HL-60/S4 treated with phorbol 12-myristate 13-acetate at 8.2 ng/mL for 4 days and 3 days (cell line): Measurements from ENCODE around the gene ERP27.

ENCODE experiments used
- in situ Hi-C: fragments of 300-500 bp; cut with MboI; formaldehyde crosslinking; loops from 2 replicates; pipeline ENCODE4 v1.15.0; 2022; ENCODE audit warnings: low sequenced_read_pairs

Gene ERP27

DNA sequence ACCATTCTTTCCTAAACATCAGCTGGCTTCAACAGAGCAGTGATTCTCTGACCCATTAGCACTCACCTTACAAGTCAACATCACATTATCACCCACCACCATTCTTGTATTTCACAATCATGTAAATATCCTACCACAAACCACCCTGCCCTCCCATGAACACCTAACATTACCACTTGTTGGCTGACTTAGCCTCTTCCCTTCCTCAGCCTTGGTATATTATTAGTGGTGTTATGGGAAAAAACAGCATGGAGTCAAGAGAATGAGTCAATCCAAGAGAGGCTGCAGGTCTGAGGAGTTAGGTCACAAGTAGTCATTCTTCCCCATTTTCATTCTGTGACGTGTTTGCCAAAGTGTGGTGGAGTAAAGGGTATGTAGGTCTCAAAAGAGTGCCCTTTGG, 30.4 kb downstream of the ERP27 start:
- in situ Hi-C loops, result no loop called here

DNA sequence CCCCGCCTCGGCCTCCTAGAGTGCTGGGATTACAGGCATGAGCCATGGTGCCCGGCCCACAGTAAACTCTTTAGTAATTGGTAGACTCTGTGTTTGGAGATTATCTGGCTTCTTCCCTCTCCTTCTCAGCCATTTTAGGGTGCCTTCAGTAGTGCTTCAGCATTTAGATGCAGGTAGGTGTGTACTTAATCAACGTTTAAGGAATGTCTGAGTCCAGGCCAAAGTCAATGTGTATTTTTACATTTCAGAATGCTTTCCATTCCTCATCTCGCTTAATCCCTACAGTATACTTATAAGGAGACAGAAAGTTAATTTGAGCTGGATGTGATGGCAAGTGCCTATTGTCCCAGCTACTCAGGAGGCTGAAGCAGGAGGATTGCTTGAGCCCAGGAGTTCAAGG, 32.2 kb downstream of the ERP27 start:
- in situ Hi-C loops, result no loop called here

GRCh38 chr12:14905269-14906004, 32.9 kb downstream of the ERP27 start:
- in situ Hi-C loops, result no loop called here

GRCh38 chr12:14904854-14905253, 33.5 kb downstream of the ERP27 start:
- in situ Hi-C loops, result no loop called here

GRCh38 chr12:14903386-14904098, 34.8 kb downstream of the ERP27 start:
- in situ Hi-C loops, result no loop called here

DNA sequence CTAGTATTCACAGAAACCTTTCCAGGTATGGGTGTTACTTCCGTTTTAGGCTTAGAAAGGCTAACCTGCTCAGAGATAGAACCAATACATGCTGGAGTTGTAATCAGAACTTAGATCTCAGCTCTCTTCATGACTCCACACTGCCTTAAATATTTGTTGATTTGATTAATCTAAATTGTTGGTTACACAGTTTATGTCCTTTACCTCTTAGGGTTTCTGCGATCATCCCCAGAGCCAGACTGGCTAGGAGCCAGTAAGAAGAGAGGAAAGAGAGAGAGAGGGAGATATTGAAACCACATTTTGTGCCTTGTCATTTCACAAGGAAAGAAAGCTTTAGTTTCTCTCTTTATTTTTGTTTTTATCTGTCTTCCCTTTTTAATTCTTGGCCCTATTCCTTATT, 35.9 kb downstream of the ERP27 start:
- in situ Hi-C loops, result no loop called here

GRCh38 chr12:14901228-14901562, 37.1 kb downstream of the ERP27 start:
- in situ Hi-C loops, result no loop called here

- in situ Hi-C loops, result no loop called here
Measured at GRCh38 chr12:14900521-14901227, 37.7 kb downstream of the ERP27 start.

DNA sequence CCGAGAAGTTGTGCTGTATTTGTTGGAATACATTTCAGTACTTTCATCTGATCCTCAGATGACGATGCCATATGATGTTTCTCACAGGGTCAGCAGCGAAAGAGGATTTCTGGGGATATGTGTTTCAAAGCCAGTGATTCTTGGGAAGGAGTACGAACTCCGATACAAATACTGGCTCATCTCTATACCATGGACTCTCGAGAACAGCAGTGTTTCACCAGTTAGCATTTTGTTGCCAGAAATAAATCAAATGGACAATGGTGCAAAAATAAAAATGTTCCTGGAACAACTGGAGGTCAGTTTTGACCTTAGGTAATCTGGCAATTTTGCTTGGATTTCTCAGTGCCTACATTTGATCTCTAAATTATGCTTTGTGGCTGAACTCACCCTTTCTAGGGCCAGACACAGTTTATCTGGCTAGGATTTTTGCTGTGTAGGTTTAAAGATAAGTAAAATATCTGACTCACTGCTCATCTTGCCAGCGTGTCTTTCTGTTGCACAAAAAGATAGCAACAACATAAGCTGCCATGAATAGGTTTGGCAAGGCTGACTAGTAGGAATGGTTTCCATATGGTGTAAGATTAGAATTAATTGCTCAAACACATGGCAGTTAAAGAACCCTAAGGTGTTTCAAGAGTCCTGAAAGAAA, 41.7 kb downstream of the ERP27 start:
- in situ Hi-C loops, result no loop called here

DNA sequence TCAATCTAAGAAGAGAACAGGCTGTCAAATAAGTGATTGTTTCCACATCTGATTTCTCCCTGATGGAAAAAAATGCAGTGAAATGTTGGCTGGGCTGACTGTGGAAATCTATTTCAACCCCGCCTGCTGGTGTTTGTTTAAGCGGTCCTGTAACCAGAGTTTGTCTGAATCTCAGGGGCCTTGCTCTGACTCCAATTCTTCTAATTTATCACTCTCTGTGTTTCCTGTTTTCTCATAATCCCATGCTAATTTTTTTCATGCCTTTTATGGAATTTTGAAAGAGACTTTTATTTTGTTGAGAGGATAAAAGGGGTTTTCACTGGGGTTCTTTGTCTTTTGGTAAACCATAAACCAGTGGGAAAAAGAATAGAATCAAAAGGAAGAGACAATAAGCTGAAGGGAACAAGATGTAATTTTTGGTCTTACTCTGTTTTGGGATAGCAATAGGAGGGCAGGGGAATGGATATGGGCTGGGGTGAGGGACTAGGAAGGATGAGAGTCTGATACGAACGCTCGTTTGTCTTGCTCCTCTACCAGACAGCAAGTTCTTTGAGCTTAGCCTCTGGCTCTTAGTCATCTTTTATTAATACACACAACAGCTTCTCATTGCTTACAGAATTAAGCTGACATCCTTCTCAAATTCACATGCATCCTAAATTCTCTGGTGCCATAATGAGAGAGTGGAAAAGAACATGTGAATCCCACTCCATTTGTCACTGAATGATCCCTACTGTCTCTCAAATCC, 44.7 kb downstream of the ERP27 start:
- in situ Hi-C loops, result no loop called here

GRCh38 chr12:14892726-14893505, 45.4 kb downstream of the ERP27 start:
- in situ Hi-C loops, result no loop called here

DNA sequence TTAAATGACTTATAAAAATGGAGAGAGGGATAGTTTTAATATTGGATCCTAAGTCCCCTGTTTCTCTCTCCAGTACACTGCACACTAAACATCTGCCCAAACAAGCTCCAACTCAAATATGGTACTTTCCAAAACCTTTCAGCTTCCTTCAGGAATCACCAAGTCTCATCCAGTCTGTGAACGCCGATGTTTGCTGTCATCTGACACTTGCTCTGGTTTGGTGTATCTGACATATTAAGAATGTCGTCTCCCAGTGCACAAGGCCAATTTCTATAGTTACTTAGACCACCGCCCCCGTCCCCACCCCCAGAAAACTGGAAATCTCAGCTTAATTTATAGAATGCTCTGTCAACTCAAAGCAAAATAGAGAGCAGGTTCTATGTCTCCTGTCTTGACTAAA, 47.6 kb downstream of the ERP27 start:
- in situ Hi-C loops, result no loop called here

DNA sequence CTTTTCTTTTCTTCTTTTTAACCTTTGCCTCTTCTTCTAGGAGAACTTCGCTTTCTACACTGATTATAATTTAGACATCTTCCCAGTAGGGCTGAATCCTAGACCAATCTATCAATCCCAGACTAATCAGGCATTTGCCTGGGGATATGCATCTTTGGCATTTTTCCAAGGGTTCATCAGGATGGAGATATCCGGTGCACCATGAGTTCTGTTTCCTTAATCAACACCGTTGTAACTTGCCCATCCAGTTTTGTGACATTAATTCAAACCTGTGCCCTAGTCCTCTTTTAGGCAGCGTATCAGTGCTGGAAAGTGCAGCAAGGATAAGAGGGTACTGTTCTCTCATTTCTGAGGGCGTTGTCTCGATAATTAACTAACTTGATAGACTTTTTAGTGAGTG, 52.1 kb downstream of the ERP27 start:
- in situ Hi-C loops, result no loop called here

GRCh38 chr12:14885718-14886221, 52.6 kb downstream of the ERP27 start, which contains the start of gene MGP:
Gene MGP, minus strand, starts transcription at chr12:14885854. Its CDS starts 63 bp downstream, at chr12:14885791.
- in situ Hi-C loops, result no loop called here

DNA sequence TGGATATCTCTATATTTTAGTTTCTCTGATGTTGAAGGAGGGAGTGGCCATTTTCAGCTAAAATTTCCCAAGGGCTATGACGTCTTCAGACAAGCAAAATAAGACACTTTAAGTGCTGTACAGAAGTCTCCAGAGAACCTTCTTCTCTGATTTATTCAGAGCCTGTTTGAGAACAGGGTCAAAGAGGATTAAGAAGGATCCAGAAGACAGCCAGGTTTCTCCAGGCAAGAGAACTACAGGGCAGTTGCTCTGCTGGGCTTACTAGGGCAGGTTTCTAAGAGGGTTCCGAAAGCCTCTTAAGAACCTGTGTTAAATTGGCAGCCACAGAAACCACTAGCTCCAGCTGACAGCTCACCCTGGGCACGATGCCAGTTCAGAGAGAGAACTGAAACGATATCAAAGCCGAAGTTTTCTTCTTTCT, 53.9 kb downstream of the ERP27 start:
- in situ Hi-C loops, result no loop called here

DNA sequence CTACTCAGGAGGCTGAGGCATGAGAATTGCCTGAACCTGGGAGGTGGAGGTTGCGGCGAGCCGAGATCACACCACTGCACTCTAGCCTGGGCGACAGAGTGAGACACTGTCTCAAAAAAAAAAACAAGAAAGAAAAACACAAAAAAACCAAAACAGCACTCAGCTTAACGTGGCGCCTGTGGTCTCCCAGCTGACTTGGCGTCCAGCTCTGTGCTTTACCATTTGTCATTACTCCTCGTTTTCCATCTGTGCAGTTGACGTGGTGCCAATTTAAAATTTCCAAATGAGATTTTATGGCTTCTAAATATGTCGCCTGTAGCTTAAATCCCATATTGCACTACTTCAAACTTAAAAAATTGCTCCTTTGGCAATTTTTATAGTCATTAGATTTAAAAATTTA, 54.7 kb downstream of the ERP27 start:
- in situ Hi-C loops, result no loop called here

DNA sequence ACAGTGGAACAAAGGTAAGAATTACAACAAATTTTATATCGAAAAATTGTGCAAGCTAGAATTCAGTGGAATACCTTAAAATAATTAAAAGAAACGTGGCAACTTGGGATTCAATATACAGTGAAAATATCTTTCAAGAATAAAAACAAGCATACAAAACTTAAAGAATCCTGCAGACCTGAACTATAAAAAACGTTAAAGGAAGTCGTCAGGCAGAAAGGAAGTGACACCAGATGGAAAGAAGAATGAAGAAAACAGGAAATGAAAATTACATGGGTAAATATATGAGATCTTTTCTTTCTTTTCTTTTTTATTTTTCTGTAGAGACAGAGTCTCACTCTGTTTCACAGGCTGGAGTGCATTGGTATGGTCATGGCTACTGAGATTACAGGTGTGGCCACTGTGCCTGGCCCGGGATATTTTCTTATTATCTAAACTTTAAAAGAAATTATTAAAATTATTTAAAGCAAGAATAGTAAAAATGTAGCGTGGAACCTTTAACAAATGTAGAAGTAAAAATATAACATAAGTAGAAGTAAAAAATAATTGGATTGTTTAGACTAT, 57.4 kb downstream of the ERP27 start:
- in situ Hi-C loops, result no loop called here

GRCh38 chr12:14879222-14879933, 59.0 kb downstream of the ERP27 start:
- in situ Hi-C loops, result no loop called here

DNA sequence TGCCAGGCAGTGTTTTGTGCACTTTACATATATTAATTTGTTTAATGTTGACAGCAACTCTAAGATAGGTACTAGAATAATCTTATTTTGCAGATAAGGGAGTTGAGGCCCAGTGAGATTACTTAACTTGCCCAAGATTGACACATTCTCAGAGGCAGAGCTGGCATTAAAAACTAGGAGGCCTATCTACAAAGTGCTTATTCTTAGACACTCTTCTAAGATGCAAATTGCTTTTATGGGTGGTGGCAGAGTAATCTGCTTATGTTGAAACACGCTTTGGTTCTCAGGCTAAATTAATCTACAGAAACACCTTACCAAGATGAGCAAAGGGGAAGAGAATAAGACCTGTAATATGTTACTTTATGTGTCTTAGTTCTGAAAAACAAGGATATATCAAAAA, 59.8 kb downstream of the ERP27 start:
- in situ Hi-C loops, result no loop called here
